GM13977 (cell line): ENCODE data around the gene SORCS1.

Experiments
- DNase-seq: peaks from one replicate; pipeline ENCODE4 v3.0.0; 2012; ENCODE audit warnings: low spot score
- in situ Hi-C: fragments of 300-500 bp; cut with MboI; formaldehyde crosslinking; loops from one replicate; pipeline ENCODE4 v1.12.0; 2022; ENCODE audit warnings: low sequenced_read_pairs, low pct_unique_long_range_greater_than_20kb, mixed read lengths, inconsistent platforms; ENCODE audit not compliant: unreplicated experiment
- TF ChIP-seq, protein P1 (sequence below): IDR thresholded peaks from 2 replicates; pipeline ENCODE4 v1.5.1; 2012; ENCODE audit warnings: mild to moderate bottlenecking, control low read depth; ENCODE audit not compliant: insufficient read depth; ENCODE audit errors: extremely low read depth, missing control alignments

Gene SORCS1

DNA sequence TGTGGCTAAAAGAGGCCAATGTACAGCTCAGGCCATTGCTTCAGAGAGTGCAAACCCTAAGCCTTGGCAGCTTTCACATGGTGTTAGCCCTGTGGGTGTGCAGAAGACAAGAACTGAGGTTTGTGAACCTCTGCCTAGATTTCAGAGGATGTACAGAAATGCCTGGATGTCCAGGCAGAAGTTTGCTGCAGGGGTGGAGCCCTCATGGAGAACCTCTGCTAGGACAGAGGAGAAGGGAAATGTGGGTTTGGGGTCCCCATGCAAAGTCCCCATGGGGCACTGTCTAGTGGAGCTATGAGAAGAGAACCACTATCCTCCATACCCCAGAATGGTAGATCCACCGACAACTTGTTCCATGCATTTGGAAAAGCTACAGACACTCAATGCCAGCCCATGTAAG, 12.4 kb downstream of the SORCS1 start:
- no peak for DNase-seq
- in situ Hi-C loops: no loop called here
- TF ChIP-seq, protein P1, sequence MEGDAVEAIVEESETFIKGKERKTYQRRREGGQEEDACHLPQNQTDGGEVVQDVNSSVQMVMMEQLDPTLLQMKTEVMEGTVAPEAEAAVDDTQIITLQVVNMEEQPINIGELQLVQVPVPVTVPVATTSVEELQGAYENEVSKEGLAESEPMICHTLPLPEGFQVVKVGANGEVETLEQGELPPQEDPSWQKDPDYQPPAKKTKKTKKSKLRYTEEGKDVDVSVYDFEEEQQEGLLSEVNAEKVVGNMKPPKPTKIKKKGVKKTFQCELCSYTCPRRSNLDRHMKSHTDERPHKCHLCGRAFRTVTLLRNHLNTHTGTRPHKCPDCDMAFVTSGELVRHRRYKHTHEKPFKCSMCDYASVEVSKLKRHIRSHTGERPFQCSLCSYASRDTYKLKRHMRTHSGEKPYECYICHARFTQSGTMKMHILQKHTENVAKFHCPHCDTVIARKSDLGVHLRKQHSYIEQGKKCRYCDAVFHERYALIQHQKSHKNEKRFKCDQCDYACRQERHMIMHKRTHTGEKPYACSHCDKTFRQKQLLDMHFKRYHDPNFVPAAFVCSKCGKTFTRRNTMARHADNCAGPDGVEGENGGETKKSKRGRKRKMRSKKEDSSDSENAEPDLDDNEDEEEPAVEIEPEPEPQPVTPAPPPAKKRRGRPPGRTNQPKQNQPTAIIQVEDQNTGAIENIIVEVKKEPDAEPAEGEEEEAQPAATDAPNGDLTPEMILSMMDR: no peak

DNA sequence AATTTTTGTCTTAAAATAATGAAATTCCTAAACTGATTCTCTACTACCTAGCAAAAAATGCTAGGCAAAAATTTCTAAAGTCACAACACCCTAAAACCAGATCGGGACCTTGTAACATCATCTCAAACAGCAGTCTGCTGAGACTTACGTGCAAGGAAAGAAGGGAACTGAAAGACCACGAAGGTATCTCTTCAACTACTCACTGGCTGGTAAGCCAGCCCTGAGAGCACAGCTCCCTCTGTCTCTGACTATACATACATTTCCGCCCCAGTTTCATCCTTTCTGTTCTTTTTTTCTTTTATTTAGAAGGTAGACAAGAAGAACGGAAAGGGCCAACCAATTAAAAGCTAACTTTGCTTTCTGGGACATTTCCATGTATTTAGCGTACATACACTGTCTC, 15.6 kb downstream of the SORCS1 start:
- TF ChIP-seq, protein P1: no peak
- DNase-seq: no peak
- in situ Hi-C loops: no loop called here

DNA sequence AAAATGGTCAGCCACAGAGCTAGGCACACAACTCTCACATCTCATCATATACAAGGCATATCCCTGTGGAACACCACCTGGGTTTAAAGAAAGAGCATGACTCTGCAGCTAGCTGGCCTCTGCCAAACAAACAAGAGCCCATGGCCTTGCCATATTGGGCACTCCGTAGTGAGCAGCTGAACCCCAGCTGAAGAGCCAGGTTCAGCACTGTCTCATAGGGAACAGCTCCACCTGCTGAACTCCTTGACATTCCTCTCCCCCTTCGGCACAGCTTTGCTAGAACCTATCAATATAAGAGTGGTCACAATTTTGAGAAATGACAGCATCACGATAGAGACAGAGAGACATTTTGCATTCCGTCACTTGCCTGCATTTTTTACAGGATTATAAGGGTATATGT, 20.0 kb downstream of the SORCS1 start:
- TF ChIP-seq, protein P1: no peak
- in situ Hi-C loops: no loop called here
- no peak for DNase-seq

DNA sequence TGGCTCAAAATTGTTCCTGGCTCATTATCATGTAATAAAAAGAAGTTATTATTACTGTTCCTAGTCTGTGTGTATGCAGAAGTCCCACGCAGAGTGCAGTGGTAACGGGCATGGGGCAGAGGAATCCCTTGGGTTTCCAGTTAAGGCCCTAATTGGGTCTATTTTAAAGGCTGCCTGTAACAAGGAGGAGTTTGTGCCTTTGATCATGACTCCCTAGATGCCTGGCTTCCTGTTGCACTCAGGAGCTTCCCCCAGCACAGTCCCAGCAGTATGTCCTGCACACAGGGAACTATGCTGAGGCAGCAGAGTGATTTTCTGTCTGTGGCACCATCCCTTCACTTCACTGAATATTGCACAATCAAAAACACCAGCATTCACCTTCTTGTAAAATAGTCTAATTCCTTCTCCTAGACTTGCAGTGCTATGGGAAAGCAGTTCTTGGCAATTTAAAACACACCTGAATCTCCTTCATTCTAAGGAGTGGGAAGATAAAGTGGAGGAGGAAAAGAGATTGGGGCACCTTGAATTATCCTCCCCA, 22.9 kb downstream of the SORCS1 start:
- in situ Hi-C loops: no loop called here
- TF ChIP-seq, protein P1: no peak
- no peak for DNase-seq

DNA sequence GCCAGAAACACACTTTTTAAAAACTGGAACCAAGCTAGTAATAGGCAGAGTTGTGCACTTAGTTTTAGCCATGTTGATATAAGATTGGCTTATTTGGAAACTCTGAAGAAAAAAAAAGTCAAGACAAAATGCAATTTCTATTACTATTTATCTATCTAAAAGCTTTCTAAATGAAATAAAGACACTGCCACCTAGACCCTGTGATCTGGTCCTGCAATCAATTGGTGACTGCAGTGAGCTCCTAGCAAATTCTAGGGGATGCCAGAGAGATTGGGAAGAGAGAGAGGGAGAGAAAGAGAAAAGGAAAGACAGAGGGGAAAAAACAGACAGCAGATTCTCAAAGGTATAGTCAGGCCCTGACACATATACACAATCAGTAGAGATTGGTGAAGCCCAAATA, 25.3 kb downstream of the SORCS1 start:
- DNase-seq: no peak
- in situ Hi-C loops: no loop called here
- TF ChIP-seq, protein P1: no peak

DNA sequence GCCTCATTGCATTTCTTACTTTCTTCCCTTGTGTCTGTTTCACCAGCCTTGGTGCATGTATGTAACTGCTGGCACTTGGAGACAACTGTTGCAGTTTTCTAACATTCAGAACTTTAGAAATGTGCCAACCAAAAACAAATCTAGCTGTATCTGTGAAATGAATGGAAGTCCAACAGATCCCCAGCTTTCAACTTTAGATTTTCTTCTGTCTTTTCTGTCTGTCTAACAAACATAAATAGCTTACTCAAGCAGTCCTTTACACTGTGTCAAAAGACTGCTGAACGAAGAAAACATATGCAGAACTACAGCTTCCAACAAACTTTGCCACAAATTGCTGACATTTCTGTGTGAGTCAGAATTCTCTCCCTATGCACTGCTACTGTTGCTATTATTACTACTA, 30.9 kb downstream of the SORCS1 start:
- in situ Hi-C loops: no loop called here
- TF ChIP-seq, protein P1: no peak
- no peak for DNase-seq

DNA sequence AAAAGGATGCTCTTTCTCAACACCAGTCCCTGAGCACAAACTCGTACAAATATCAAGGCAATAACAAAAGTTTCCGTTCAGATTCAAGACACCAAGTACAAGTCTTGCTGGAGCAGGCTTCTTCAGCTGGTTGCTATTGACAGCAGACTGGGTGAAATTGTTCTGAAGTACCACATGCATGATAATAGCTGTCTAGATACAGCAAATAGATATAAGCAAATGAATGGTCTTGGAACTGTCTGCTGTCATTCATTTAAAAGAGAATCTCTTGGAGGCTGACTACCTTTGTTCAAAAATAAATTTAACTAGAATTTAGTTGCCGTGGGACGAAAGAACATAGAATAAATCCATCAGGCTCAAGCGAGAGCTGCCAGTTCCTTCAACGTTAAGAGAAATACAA, 35.5 kb downstream of the SORCS1 start:
- TF ChIP-seq, protein P1: no peak
- DNase-seq: no peak
- in situ Hi-C loops: no loop called here
